Activated CD4-positive, alpha-beta T cell treated with anti-CD3 and anti-CD28 coated beads, Interleukin-2, amount 10 ng/mL, durations not matched to agents 7 days and 5 days (primary cell): ENCODE measurements around the gene LCP2. TPM values are rescaled to one million over a fixed set of nuclear protein-coding genes. Genes with fewer than 3 reads are reported as not detected.

Experiments used
- CTCF ChIA-PET: fragments of 350-600 bp; sonication (Branson Sonifier 250); formaldehyde crosslinking; loops from one replicate; lab custom pipeline; 2021; ENCODE audit warnings: antibody characterized with exemption; lab: Charles Lee
- POLR2A ChIA-PET: fragments of 350-600 bp; sonication (Branson Sonifier 250); formaldehyde crosslinking; loops from one replicate; lab custom pipeline; 2021; ENCODE audit warnings: antibody characterized with exemption; lab: Charles Lee
- DNase-seq: peaks from one replicate; pipeline ENCODE4 v3.0.0-alpha.2; 2020
- H3K27ac Mint-ChIP-seq: one replicate; pipeline ENCODE4 v1.8.0; 2021; ENCODE audit warnings: mild to moderate bottlenecking, moderate library complexity, mixed read lengths
- H3K27me3 Mint-ChIP-seq: one replicate; pipeline ENCODE4 v1.8.0; 2021; ENCODE audit warnings: mixed read lengths
- H3K36me3 Mint-ChIP-seq: one replicate; pipeline ENCODE4 v1.8.0; 2021; ENCODE audit warnings: low read depth, mixed read lengths
- H3K4me1 Mint-ChIP-seq: one replicate; pipeline ENCODE4 v1.8.0; 2021; ENCODE audit warnings: mixed read lengths
- H3K4me3 Mint-ChIP-seq: one replicate; pipeline ENCODE4 v1.8.0; 2021; ENCODE audit warnings: mild to moderate bottlenecking, moderate library complexity, mixed read lengths
- H3K9me3 Mint-ChIP-seq: one replicate; pipeline ENCODE4 v1.8.0; 2021; ENCODE audit warnings: mixed read lengths
- total RNA-seq, 2 experiments: library from RNA; stranded (reverse); gene quantifications; one replicate each; pipeline ENCODE4 v1.2.3, GENCODE V29; 2021

The LCP2 gene
- total RNA-seq, 2 experiments from 2014 or later: 285 to 309 TPM

DNA sequence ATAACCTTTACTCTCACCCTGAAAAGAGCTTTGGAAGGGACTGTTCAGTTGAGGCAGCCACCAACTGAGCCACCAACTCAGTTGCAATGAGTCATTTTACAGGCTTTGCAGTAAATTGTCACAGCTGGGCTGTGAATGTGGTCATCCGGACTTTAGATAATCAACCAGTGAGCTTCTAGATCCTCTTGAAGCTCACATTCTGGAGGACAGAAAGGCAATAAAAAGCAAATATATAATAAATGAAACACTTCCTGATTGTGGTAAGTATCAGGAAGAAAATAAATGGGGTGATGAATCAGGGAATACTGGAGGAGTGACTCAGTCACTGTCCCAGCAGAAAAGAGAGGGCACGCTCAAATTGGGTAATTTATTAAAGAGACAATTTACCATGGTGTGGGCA lies 78.0 kb downstream of the LCP2 start:
- Mint-ChIP-seq H3K4me3 (no peak overlapping the region), H3K27ac (no peak overlapping the region), H3K27me3 (no peaks in the 10 kb centered on the region), H3K36me3 (no peaks in the 10 kb centered on the region), H3K4me1 (no peaks in the 10 kb centered on the region), H3K9me3 (no peaks in the 10 kb centered on the region)
- DNase-seq: no peak
- CTCF ChIA-PET: interaction anchor here (1.1 to 1.2 kb wide), 2 partner anchors 19 to 119 kb away, joined by 3 read pairs; no protein-coding TSS in a partner anchor
- POLR2A ChIA-PET: no interaction called here

DNA sequence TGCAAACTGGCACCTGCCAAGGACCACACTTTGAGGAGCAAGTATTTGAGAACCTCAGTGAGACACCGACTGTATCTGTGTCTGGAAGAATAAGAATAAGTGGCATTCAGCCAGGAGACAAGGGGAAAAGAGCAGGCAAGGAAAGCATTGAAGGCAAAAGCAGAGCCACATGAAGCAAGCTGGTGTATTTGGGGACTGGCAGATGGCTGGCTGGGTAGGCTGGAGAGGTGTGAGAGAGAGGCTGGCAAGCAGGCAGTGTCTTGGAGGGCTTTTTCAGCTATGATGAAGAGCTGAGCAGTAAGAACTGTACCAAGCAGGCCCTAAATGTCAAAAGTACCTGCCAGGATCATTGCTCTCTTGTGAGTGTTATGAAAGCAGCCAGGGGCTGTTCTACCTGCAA lies 78.9 kb downstream of the LCP2 start:
- no peaks in the 10 kb centered on the region for H3K4me1 Mint-ChIP-seq
- no peaks in the 10 kb centered on the region for H3K9me3 Mint-ChIP-seq
- DNase-seq: no peak
- no peak overlapping the region for H3K27ac Mint-ChIP-seq
- no peak overlapping the region for H3K4me3 Mint-ChIP-seq
- ChIA-PET POLR2A (no interaction called here), CTCF (interaction anchor here (1.0 to 1.2 kb wide), 3 partner anchors 13 to 120 kb away, joined by 3 to 4 read pairs (median 3); no protein-coding TSS in a partner anchor)
- H3K27me3 Mint-ChIP-seq: no peaks in the 10 kb centered on the region
- H3K36me3 Mint-ChIP-seq: no peaks in the 10 kb centered on the region

DNA sequence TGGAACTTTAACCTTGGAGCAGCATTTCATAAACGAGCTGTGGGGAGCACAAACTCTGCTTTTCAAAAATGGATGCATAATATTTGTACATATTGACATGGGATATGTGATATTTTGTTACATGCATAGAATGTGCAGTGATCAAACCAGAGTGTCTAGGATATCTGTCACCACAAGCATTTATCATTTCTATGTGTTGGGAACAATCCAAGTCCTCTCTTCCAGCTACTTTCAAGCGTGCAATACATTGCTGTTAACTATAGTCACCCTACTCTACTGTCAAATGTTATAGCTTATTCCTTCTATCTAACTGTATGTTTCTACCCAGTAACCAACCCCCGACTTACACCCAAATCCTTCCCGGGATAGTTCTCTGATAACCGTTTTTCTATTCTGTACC lies 79.7 kb downstream of the LCP2 start:
- Mint-ChIP-seq H3K9me3 (no peaks in the 10 kb centered on the region), H3K4me3 (no peak overlapping the region), H3K4me1 (no peaks in the 10 kb centered on the region), H3K27ac (no peak overlapping the region), H3K27me3 (no peaks in the 10 kb centered on the region), H3K36me3 (no peaks in the 10 kb centered on the region)
- POLR2A ChIA-PET: interaction anchor here (0.6 kb wide), 1 partner anchor 49 kb away, joined by 3 read pairs; no protein-coding TSS in a partner anchor
- CTCF ChIA-PET: interaction anchor here (0.8 to 1.2 kb wide), 3 partner anchors 12 to 122 kb away, joined by 3 to 4 read pairs (median 3); no protein-coding TSS in a partner anchor
- no peak for DNase-seq

DNA sequence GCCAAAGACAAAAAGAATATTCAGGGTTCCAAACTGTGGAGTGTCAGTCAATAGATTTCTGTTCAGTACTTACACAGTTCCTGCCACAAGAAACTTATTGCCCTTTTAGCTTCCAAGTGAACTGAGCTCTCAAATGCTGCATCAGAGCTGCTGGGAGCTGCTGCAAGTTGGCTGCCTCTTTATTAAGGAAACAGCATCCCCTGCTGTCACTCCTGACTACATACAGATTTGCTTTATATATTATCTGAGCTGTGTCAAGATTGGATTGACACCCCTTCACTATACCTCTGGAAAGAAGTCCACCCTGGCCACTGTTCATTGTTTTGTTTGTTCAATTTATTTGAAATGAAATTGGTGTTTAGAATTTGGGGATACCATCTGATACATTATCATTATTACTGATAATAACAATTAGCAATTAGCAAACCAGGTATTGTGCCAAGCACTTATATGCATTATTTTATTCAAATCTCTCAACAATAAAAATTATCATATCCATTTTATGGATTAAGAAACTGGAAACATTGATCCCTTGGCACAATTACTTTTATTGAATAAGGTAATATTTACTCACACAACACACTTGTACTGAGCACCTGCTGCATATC lies 81.2 kb downstream of the LCP2 start:
- H3K4me1 Mint-ChIP-seq: no peaks in the 10 kb centered on the region
- DNase-seq: no peak
- H3K9me3 Mint-ChIP-seq: no peaks in the 10 kb centered on the region
- H3K27ac Mint-ChIP-seq: no peak overlapping the region
- H3K36me3 Mint-ChIP-seq: no peaks in the 10 kb centered on the region
- H3K4me3 Mint-ChIP-seq: no peak overlapping the region
- peaks cover 3% of the 10 kb centered on the region for H3K27me3 Mint-ChIP-seq
- POLR2A ChIA-PET: no interaction called here
- CTCF ChIA-PET: interaction anchor here (0.6 to 1.7 kb wide), 2 partner anchors 10 to 873 kb away, joined by 3 to 6 read pairs; no protein-coding TSS in a partner anchor

DNA sequence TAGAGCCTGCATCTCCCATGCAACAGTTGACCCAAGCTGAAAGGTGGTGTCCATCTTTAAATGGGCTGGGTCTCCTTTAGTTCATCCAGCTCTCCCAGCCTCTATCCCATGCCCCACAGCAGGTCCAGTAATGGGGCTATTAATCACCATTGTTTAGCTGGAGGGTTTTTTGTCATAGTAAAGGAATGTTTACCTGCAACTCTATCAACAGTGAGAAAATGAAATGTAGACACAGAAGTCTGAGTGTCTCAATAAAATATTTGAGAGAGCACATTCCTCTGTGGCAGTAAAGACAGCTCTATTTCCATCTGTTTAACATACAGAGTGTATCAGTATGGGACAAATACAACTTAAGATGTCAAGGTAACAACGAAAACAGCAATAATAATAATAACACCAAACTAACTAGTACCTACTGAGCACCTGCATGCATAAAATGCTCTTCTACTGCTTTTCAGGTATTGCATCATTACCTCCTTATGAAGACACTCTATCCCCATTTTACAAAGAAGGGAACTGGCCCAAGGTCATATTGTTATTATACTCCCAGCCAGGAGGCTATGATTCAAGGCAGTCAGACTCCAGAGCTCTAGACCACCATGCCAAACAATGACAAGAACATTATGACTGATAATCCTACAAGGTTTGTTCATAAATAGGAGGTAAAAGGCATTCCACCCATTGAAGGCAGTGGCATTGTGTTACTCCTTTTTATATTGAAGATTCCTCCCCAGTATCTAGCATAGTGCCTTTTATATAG lies 85.8 kb downstream of the LCP2 start:
- no peaks in the 10 kb centered on the region for H3K36me3 Mint-ChIP-seq

DNA sequence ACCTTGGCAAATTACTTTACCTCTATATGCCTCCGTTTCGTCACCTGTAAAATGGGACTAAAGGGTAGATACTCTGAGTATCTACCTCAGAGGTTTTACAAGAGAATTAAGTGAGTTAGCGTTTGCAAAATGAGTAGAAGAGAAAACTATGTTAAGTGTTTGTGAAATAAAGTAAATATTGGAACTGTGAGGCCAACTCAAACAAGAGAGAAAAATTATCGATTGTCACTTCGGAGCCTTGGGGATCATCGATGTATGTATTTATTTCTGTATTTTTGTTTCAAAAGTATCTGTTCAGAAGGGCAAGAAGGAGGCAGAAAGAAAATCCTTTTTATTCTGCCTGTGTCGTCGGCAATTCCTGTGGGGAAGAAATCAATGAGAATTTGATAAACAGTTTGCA lies 90.6 kb downstream of the LCP2 start:
- H3K27ac Mint-ChIP-seq: no peak overlapping the region
- no peaks in the 10 kb centered on the region for H3K4me1 Mint-ChIP-seq
- ChIA-PET POLR2A (no interaction called here), CTCF (no interaction called here)
- DNase-seq: no peak
- no peaks in the 10 kb centered on the region for H3K9me3 Mint-ChIP-seq
- H3K36me3 Mint-ChIP-seq: no peaks in the 10 kb centered on the region
- H3K4me3 Mint-ChIP-seq: no peak overlapping the region
- H3K27me3 Mint-ChIP-seq: peaks cover 37% of the 10 kb centered on the region

More for the DNA sequence above, 85.8 kb downstream of the LCP2 start:
- no peak for DNase-seq
- H3K4me1 Mint-ChIP-seq: no peaks in the 10 kb centered on the region
- ChIA-PET CTCF (interaction anchor here (0.7 to 1.8 kb wide), 3 partner anchors 10 to 223 kb away, joined by 3 to 4 read pairs (median 4); no protein-coding TSS in a partner anchor), POLR2A (no interaction called here)
- H3K27me3 Mint-ChIP-seq: peaks cover 23% of the 10 kb centered on the region
- no peaks in the 10 kb centered on the region for H3K9me3 Mint-ChIP-seq
- H3K27ac Mint-ChIP-seq: no peak overlapping the region
- H3K4me3 Mint-ChIP-seq: no peak overlapping the region

DNA sequence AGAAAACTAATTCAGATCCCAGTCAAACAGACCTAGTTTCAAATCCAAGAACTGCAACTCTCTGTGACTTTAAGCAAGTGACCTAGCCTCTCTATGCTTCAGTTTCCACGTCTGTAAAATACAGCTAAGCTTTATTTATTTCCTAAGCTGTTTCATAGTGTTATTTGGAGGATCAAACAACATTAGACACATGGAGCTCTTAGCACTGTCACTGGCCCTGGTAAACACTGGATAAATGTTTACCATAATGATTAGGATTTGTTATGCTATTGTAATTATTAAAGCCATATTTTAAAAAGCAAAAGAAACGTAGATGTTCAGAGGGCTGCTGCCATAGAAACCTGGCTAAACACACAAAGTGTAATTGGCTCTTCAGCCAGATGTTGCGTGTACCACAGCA lies 91.4 kb downstream of the LCP2 start:
- Mint-ChIP-seq H3K9me3 (no peaks in the 10 kb centered on the region), H3K36me3 (no peaks in the 10 kb centered on the region), H3K4me1 (no peaks in the 10 kb centered on the region), H3K4me3 (no peak overlapping the region), H3K27me3 (peaks cover 35% of the 10 kb centered on the region), H3K27ac (no peak overlapping the region)
- POLR2A ChIA-PET: no interaction called here
- CTCF ChIA-PET: interaction anchor here (1.2 to 1.5 kb wide), 3 partner anchors 9 to 20 kb away, joined by 3 to 6 read pairs (median 4); no protein-coding TSS in a partner anchor
- no peak for DNase-seq

DNA sequence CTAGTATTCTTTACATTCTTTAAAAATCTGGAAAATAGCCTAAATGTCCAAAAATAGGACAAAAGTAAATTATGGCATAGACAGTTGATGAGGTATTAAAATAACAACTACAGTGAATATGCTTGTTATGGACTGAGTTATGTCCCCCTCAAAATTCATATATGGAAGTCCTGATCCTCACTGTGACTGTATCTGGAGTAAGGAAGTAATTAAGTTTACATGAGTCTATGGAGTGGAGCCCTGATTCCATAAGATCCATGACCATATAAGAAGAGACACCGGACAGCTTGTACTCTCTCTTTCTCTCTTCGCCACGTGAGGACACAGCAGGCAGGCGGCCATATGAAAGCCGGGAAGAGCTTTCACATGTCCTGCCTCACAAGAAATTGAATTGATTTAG lies 93.4 kb downstream of the LCP2 start:
- Mint-ChIP-seq H3K4me1 (no peaks in the 10 kb centered on the region), H3K9me3 (no peaks in the 10 kb centered on the region), H3K36me3 (no peaks in the 10 kb centered on the region), H3K27ac (no peak overlapping the region), H3K4me3 (no peak overlapping the region), H3K27me3 (peaks cover 23% of the 10 kb centered on the region)
- POLR2A ChIA-PET: no interaction called here
- CTCF ChIA-PET: no interaction called here
- DNase-seq: no peak

DNA sequence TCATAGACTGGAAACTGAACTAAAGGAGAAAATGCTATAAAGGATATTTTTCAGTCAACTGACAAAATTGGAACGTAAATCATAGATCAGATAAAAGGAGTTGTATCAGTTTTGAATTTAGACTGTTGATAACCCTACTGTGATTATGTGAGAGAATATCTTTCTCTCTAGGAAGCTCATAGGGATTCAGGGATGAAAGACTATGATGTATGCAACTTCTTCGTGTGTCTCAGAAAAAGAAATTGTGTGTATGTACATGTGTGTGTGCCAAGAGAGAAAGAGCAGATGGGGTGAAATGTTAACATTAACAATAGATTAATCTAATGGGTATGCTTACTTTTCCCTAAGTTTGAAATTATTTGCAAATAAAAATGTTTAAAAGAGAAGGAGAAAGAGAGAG lies 95.5 kb downstream of the LCP2 start:
- POLR2A ChIA-PET: no interaction called here
- no peak for DNase-seq
- H3K4me3 Mint-ChIP-seq: no peak overlapping the region
- H3K36me3 Mint-ChIP-seq: no peaks in the 10 kb centered on the region
- H3K27me3 Mint-ChIP-seq: peaks cover 21% of the 10 kb centered on the region
- no peaks in the 10 kb centered on the region for H3K9me3 Mint-ChIP-seq
- CTCF ChIA-PET: interaction anchor here (1.1 kb wide), 1 partner anchor 9 kb away, joined by 3 read pairs; no protein-coding TSS in a partner anchor
- H3K4me1 Mint-ChIP-seq: no peaks in the 10 kb centered on the region
- H3K27ac Mint-ChIP-seq: no peak overlapping the region

DNA sequence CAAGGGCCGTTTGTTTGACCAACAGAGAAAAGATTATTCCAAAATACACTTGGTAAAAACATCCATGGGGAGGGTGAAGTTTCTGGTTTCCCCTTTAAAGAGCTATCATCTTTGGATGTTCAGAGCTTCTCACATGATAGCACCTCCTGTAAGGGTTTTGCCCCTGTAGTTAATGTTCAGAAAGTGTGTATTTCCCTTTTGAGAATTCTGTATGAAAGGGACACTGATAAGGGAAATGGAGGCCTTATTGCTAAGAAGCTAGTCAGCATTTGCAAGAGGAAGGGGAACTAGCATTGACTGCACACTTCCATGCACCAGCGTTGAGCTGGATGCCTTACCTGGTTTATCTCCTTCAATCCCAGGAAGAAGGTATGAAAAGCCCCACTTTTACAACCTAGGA lies 96.3 kb downstream of the LCP2 start:
- Mint-ChIP-seq H3K27ac (no peak overlapping the region), H3K4me3 (no peak overlapping the region), H3K27me3 (peaks cover 24% of the 10 kb centered on the region), H3K4me1 (no peaks in the 10 kb centered on the region), H3K36me3 (no peaks in the 10 kb centered on the region), H3K9me3 (no peaks in the 10 kb centered on the region)
- ChIA-PET CTCF (interaction anchor here (1.1 to 1.4 kb wide), 2 partner anchors 10 to 139 kb away, joined by 3 to 4 read pairs; no protein-coding TSS in a partner anchor), POLR2A (no interaction called here)
- DNase-seq: no peak

DNA sequence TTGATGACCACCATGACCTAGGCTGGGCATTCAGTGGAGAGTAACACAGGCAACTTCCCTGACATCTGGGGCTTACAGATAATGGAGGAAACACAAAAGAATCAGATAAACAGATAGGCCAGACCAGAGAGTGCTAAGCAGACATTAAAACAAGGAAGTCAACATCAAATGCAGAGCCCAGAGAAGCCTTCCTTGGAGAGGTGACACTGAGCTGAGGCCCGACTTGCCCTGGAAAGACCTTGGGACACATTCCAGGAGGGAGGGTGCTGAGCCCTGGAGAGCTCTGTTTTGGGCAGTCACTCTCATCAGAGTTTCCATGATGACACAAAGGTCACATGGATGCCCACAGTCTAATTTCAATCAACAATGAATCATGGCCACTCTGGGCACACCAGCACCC lies 96.7 kb downstream of the LCP2 start:
- no peak for DNase-seq
- no peaks in the 10 kb centered on the region for H3K9me3 Mint-ChIP-seq
- ChIA-PET CTCF (interaction anchor here (1.4 kb wide), 1 partner anchor 139 kb away, joined by 4 read pairs; no protein-coding TSS in a partner anchor), POLR2A (no interaction called here)
- no peak overlapping the region for H3K4me3 Mint-ChIP-seq
- H3K4me1 Mint-ChIP-seq: no peaks in the 10 kb centered on the region
- H3K27ac Mint-ChIP-seq: no peak overlapping the region
- peaks cover 24% of the 10 kb centered on the region for H3K27me3 Mint-ChIP-seq
- no peaks in the 10 kb centered on the region for H3K36me3 Mint-ChIP-seq
